HEK293 (cell line): ENCODE measurements around the gene SAMD11.

ENCODE experiments used
- HOXC10 ChIP-seq: sonication (generic); formaldehyde crosslinking; IDR thresholded peaks from 2 replicates; pipeline ENCODE4 v1.8.1; 2023; ENCODE audit warnings: mild to moderate bottlenecking, missing genetic modification reagents
- KLF10 ChIP-seq: fragments of 450-650 bp; IDR thresholded peaks from 2 replicates; pipeline ENCODE4 v1.5.1; 2018; ENCODE audit warnings: missing biosample characterization, mild to moderate bottlenecking, missing genetic modification characterization
- KLF9 ChIP-seq: fragments of 450-650 bp; formaldehyde crosslinking; IDR thresholded peaks from 2 replicates; pipeline ENCODE4 v1.5.1; 2016; ENCODE audit warnings: missing biosample characterization, missing genetic modification characterization, low read depth
- RBAK ChIP-seq: fragments of 450-650 bp; formaldehyde crosslinking; IDR thresholded peaks from 2 replicates; pipeline ENCODE4 v1.5.1; 2016; ENCODE audit warnings: missing biosample characterization, missing genetic modification characterization
- SETDB1 ChIP-seq: IDR thresholded peaks from one replicate; pipeline ENCODE4 v1.6.1; 2017; ENCODE audit warnings: mild to moderate bottlenecking, low read length, moderate library complexity, mixed read lengths; ENCODE audit not compliant: insufficient read length
- SP7 ChIP-seq: fragments of 450-650 bp; formaldehyde crosslinking; IDR thresholded peaks from 2 replicates; pipeline ENCODE4 v1.5.1; 2016; ENCODE audit warnings: missing biosample characterization, missing genetic modification characterization
- ZBTB48 ChIP-seq: fragments of 450-650 bp; formaldehyde crosslinking; IDR thresholded peaks from 2 replicates; pipeline ENCODE4 v1.5.1; 2016; ENCODE audit warnings: missing biosample characterization, missing genetic modification characterization
- ZFP41 ChIP-seq: fragments of 450-650 bp; formaldehyde crosslinking; IDR thresholded peaks from 2 replicates; pipeline ENCODE4 v1.5.1; 2016; ENCODE audit warnings: missing biosample characterization, missing genetic modification characterization, borderline replicate concordance
- ZFP69B ChIP-seq: fragments of 450-650 bp; formaldehyde crosslinking; IDR thresholded peaks from 2 replicates; pipeline ENCODE4 v1.5.1; 2016; ENCODE audit warnings: missing biosample characterization, missing genetic modification characterization
- ZNF114 ChIP-seq: fragments of 450-650 bp; formaldehyde crosslinking; IDR thresholded peaks from 2 replicates; pipeline ENCODE4 v1.5.0; 2017; ENCODE audit warnings: missing biosample characterization, missing genetic modification characterization
- ZNF174 ChIP-seq: fragments of 450-650 bp; formaldehyde crosslinking; IDR thresholded peaks from 2 replicates; pipeline ENCODE4 v1.5.0; 2017; ENCODE audit warnings: missing biosample characterization, mild to moderate bottlenecking, missing genetic modification characterization
- ZNF24 ChIP-seq: fragments of 450-650 bp; formaldehyde crosslinking; IDR thresholded peaks from 2 replicates; pipeline ENCODE4 v1.5.1; 2016; ENCODE audit warnings: missing biosample characterization, missing genetic modification characterization
- ZNF248 ChIP-seq: fragments of 450-650 bp; formaldehyde crosslinking; IDR thresholded peaks from 2 replicates; pipeline ENCODE4 v1.5.1; 2017; ENCODE audit warnings: missing biosample characterization, missing genetic modification characterization
- ZNF311 ChIP-seq: fragments of 450-650 bp; formaldehyde crosslinking; IDR thresholded peaks from 2 replicates; pipeline ENCODE4 v1.5.1; 2017; ENCODE audit warnings: missing biosample characterization, missing genetic modification characterization, borderline replicate concordance
- ZNF366 ChIP-seq: fragments of 450-650 bp; formaldehyde crosslinking; conservative IDR thresholded peaks from 2 replicates; pipeline ENCODE4 v1.5.1; 2016; ENCODE audit warnings: missing biosample characterization, missing genetic modification characterization
- ZNF514 ChIP-seq: fragments of 450-650 bp; formaldehyde crosslinking; IDR thresholded peaks from 2 replicates; pipeline ENCODE4 v1.5.1; 2016; ENCODE audit warnings: missing biosample characterization, missing genetic modification characterization
- ZNF560 ChIP-seq: fragments of 450-650 bp; formaldehyde crosslinking; IDR thresholded peaks from 2 replicates; pipeline ENCODE4 v1.5.1; 2017; ENCODE audit warnings: missing biosample characterization, missing genetic modification characterization, borderline replicate concordance
- ZNF585B ChIP-seq: fragments of 450-650 bp; formaldehyde crosslinking; IDR thresholded peaks from 2 replicates; pipeline ENCODE4 v1.5.1; 2016; ENCODE audit warnings: missing biosample characterization, missing genetic modification characterization
- ZNF596 ChIP-seq: fragments of 450-650 bp; IDR thresholded peaks from 2 replicates; pipeline ENCODE4 v1.5.0; 2018; ENCODE audit warnings: missing biosample characterization, mild to moderate bottlenecking, missing genetic modification characterization, moderate library complexity
- ZNF624 ChIP-seq: fragments of 450-650 bp; formaldehyde crosslinking; IDR thresholded peaks from 2 replicates; pipeline ENCODE4 v1.5.1; 2017; ENCODE audit warnings: missing biosample characterization, missing genetic modification characterization
- ZNF654 ChIP-seq: fragments of 450-650 bp; formaldehyde crosslinking; IDR thresholded peaks from 2 replicates; pipeline ENCODE4 v1.5.1; 2016; ENCODE audit warnings: low read depth, missing biosample characterization, missing genetic modification characterization
- ZNF658 ChIP-seq: fragments of 450-650 bp; formaldehyde crosslinking; IDR thresholded peaks from 2 replicates; pipeline ENCODE4; 2016; ENCODE audit warnings: missing biosample characterization, missing genetic modification characterization
- ZNF776 ChIP-seq: fragments of 450-650 bp; formaldehyde crosslinking; IDR thresholded peaks from 2 replicates; pipeline ENCODE4 v1.5.0; 2017; ENCODE audit warnings: missing biosample characterization, missing genetic modification characterization, borderline replicate concordance
- ZNF777 ChIP-seq: fragments of 450-650 bp; formaldehyde crosslinking; IDR thresholded peaks from 2 replicates; pipeline ENCODE4 v1.5.1; 2017; ENCODE audit warnings: missing biosample characterization, missing genetic modification characterization, borderline replicate concordance
- ZNF837 ChIP-seq: fragments of 450-650 bp; formaldehyde crosslinking; IDR thresholded peaks from 2 replicates; pipeline ENCODE4 v1.5.1; 2016; ENCODE audit warnings: missing biosample characterization, missing genetic modification characterization
- ZSCAN23 ChIP-seq: fragments of 450-650 bp; formaldehyde crosslinking; IDR thresholded peaks from 2 replicates; pipeline ENCODE4 v1.5.1; 2016; ENCODE audit warnings: missing biosample characterization, missing genetic modification characterization
- ZXDB ChIP-seq: fragments of 450-650 bp; formaldehyde crosslinking; IDR thresholded peaks from 2 replicates; pipeline ENCODE4 v1.5.1; 2016; ENCODE audit warnings: missing biosample characterization, missing genetic modification characterization
- TF ChIP-seq, protein P1 (sequence below): fragments of 450-650 bp; formaldehyde crosslinking; IDR thresholded peaks from 2 replicates; pipeline ENCODE4 v1.5.1; 2017; ENCODE audit warnings: missing biosample characterization, missing genetic modification characterization
- TF ChIP-seq, protein P2 (sequence below): fragments of 450-650 bp; formaldehyde crosslinking; IDR thresholded peaks from 2 replicates; pipeline ENCODE4 v1.5.1; 2016; ENCODE audit warnings: missing biosample characterization, missing genetic modification characterization
- TF ChIP-seq, protein P3 (sequence below): fragments of 450-650 bp; formaldehyde crosslinking; IDR thresholded peaks from 2 replicates; pipeline ENCODE4 v1.5.1; 2016; ENCODE audit warnings: missing biosample characterization, missing genetic modification characterization
- TF ChIP-seq, protein P4 (sequence below): fragments of 450-650 bp; formaldehyde crosslinking; IDR thresholded peaks from 2 replicates; pipeline ENCODE4 v1.5.1; 2016; ENCODE audit warnings: missing biosample characterization, missing genetic modification characterization
- TF ChIP-seq, protein P5 (sequence below): fragments of 450-650 bp; formaldehyde crosslinking; IDR thresholded peaks from 2 replicates; pipeline ENCODE4 v1.5.1; 2016; ENCODE audit warnings: missing biosample characterization, missing genetic modification characterization

SAMD11 gene

DNA sequence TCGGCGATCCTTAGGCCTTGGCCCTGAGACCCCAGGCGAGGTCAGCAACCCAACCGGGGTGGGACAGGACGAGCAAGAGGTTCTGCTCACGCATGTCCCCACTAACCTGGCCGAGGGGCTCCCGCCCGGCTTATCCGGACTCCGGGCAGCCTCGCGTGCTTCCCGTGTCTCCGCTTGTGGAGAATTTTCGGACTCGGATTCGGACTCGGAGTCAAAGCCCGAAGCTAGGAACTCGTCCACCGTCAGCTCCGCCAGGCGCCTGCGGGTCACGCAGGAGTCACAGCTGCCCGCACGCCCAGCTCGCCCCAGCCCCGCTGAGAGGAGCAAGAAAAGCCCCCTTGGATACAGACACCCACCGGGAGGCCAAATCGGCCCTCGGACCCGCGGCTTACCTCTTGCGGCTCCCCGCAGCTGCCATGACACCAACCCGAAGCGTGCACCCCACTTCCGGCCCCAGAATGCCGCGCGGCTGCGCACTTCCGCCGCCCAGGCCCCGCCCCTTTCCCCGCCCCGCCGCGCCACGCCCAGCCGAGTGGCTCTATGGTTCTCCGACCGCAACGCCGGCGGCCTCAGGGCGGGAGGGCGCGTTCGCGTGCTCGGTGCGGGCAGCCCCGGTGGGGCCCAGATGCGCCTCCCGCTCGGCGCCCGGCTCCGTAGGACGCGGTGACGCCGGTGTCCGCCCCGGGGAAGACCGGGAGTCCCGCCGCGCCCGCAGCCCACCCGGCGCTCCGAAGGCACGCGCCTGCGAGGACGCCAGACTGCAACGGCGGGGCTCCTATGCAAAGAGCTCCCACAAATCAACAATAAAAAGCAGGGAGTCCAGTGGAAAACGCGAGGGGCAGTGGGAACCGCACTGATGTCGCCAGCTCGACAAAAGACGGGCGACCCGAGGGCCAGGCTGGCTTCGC lies 35.4 kb downstream of the SAMD11 start, which contains the start of gene NOC2L (continued):
- TF ChIP-seq, protein P1, sequence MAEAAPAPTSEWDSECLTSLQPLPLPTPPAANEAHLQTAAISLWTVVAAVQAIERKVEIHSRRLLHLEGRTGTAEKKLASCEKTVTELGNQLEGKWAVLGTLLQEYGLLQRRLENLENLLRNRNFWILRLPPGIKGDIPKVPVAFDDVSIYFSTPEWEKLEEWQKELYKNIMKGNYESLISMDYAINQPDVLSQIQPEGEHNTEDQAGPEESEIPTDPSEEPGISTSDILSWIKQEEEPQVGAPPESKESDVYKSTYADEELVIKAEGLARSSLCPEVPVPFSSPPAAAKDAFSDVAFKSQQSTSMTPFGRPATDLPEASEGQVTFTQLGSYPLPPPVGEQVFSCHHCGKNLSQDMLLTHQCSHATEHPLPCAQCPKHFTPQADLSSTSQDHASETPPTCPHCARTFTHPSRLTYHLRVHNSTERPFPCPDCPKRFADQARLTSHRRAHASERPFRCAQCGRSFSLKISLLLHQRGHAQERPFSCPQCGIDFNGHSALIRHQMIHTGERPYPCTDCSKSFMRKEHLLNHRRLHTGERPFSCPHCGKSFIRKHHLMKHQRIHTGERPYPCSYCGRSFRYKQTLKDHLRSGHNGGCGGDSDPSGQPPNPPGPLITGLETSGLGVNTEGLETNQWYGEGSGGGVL (tag by site-specific recombination), result no peak
- TF ChIP-seq ZNF366 (tag by site-specific recombination), result no peak
- no peak for TF ChIP-seq ZNF596 (tag by site-specific recombination)
- TF ChIP-seq, protein P2, sequence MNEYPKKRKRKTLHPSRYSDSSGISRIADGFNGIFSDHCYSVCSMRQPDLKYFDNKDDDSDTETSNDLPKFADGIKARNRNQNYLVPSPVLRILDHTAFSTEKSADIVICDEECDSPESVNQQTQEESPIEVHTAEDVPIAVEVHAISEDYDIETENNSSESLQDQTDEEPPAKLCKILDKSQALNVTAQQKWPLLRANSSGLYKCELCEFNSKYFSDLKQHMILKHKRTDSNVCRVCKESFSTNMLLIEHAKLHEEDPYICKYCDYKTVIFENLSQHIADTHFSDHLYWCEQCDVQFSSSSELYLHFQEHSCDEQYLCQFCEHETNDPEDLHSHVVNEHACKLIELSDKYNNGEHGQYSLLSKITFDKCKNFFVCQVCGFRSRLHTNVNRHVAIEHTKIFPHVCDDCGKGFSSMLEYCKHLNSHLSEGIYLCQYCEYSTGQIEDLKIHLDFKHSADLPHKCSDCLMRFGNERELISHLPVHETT, result 0 out of 2 replicates have a peak, but pooled peaks have one; percentile 32
- peak; percentile 62 for TF ChIP-seq KLF10 (tag by site-specific recombination)
- TF ChIP-seq RBAK (tag by site-specific recombination), result no peak
- no peak for TF ChIP-seq ZNF654 (tag by site-specific recombination)
- TF ChIP-seq KLF9 (tag by site-specific recombination), result peak; percentile 85
- no peak for TF ChIP-seq ZNF624
- no peak for TF ChIP-seq ZNF560
- peak; percentile 65; the same call in 1 of the 2 replicates for TF ChIP-seq SP7 (tag by site-specific recombination)
- no peak for TF ChIP-seq ZNF248 (tag by site-specific recombination)
- no peak for TF ChIP-seq ZSCAN23
- TF ChIP-seq ZNF174 (tag by site-specific recombination), result no peak
- TF ChIP-seq ZNF24 (tag by site-specific recombination), result no peak
- no peak for TF ChIP-seq ZNF777 (tag by site-specific recombination)
- no peak for TF ChIP-seq ZNF585B
- TF ChIP-seq ZNF514 (tag by site-specific recombination), result no peak
- no peak for TF ChIP-seq ZNF658 (tag by site-specific recombination)
- 0 out of 2 replicates have a peak, but pooled peaks have one; percentile 62 for TF ChIP-seq ZXDB (tag by site-specific recombination)
- no peak for TF ChIP-seq ZBTB48 (tag by site-specific recombination)
- no peak for TF ChIP-seq ZNF776 (tag by site-specific recombination)
- no peak for TF ChIP-seq SETDB1
- no peak for TF ChIP-seq ZNF114 (tag by site-specific recombination)
- TF ChIP-seq ZFP41 (tag by site-specific recombination), result no peak
- peak; percentile 83 for TF ChIP-seq ZFP69B (tag by site-specific recombination)
- no peak for TF ChIP-seq ZNF311
- TF ChIP-seq, protein P3, sequence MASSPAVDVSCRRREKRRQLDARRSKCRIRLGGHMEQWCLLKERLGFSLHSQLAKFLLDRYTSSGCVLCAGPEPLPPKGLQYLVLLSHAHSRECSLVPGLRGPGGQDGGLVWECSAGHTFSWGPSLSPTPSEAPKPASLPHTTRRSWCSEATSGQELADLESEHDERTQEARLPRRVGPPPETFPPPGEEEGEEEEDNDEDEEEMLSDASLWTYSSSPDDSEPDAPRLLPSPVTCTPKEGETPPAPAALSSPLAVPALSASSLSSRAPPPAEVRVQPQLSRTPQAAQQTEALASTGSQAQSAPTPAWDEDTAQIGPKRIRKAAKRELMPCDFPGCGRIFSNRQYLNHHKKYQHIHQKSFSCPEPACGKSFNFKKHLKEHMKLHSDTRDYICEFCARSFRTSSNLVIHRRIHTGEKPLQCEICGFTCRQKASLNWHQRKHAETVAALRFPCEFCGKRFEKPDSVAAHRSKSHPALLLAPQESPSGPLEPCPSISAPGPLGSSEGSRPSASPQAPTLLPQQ, result peak; percentile 82; the same call in 1 of the 2 replicates
- TF ChIP-seq HOXC10 (CRISPR knock-in tag), result no peak
- TF ChIP-seq ZNF837 (tag by site-specific recombination), result no peak
- TF ChIP-seq, protein P4, sequence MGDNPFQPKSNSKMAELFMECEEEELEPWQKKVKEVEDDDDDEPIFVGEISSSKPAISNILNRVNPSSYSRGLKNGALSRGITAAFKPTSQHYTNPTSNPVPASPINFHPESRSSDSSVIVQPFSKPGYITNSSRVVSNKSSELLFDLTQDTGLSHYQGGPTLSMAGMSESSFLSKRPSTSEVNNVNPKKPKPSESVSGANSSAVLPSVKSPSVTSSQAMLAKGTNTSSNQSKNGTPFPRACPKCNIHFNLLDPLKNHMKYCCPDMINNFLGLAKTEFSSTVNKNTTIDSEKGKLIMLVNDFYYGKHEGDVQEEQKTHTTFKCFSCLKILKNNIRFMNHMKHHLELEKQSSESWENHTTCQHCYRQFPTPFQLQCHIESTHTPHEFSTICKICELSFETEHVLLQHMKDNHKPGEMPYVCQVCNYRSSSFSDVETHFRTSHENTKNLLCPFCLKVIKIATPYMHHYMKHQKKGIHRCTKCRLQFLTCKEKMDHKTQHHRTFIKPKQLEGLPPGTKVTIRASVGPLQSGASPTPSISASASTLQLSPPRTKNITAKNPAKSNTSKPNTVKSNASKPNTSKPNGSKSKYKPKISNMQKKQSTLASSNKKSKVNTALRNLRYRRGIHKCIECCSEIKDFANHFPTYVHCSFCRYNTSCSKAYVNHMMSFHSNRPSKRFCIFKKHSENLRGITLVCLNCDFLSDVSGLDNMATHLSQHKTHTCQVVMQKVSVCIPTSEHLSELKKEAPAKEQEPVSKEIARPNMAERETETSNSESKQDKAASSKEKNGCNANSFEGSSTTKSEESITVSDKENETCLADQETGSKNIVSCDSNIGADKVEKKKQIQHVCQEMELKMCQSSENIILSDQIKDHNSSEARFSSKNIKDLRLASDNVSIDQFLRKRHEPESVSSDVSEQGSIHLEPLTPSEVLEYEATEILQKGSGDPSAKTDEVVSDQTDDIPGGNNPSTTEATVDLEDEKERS (tag by site-specific recombination), result no peak
- TF ChIP-seq, protein P5, sequence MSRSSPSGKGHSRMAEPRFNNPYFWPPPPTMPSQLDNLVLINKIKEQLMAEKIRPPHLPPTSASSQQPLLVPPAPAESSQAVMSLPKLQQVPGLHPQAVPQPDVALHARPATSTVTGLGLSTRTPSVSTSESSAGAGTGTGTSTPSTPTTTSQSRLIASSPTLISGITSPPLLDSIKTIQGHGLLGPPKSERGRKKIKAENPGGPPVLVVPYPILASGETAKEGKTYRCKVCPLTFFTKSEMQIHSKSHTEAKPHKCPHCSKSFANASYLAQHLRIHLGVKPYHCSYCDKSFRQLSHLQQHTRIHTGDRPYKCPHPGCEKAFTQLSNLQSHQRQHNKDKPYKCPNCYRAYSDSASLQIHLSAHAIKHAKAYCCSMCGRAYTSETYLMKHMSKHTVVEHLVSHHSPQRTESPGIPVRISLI (tag by site-specific recombination), result no peak
